GM12892 (cell line): Measurements from ENCODE around the gene RANBP17.
"Not testable (repeated sequence)": the region's sequence is repeated elsewhere in the genome, so short reads cannot be mapped to it uniquely, and the experiment has no call there.

Source experiments
- DNase-seq: peaks from one replicate; pipeline ENCODE4 v3.0.0; 2011; ENCODE audit not compliant: insufficient read length
- FAIRE-seq: peaks from 2 replicates; lab custom pipeline; 2011; peaks lifted over from hg19 to GRCh38; lab: Jason Lieb, UNC
- POLR2A ChIP-seq: IDR thresholded peaks from 2 replicates; pipeline ENCODE4 v1.6.1; 2011; ENCODE audit warnings: low read depth, low read length, control low read depth
- POLR2AphosphoS5 ChIP-seq: IDR thresholded peaks from 2 replicates; pipeline ENCODE4 v1.6.1; 2011; ENCODE audit warnings: low read depth, low read length, control low read depth
- TAF1 ChIP-seq: IDR thresholded peaks from 2 replicates; pipeline ENCODE4 v1.6.1; 2011; ENCODE audit warnings: low read depth, mild to moderate bottlenecking, control low read depth, low read length, borderline replicate concordance

The RANBP17 gene

GRCh38 chr5:171152382-171152781, 290.6 kb downstream of the RANBP17 start:
- TF ChIP-seq POLR2A (no peak), POLR2AphosphoS5 (no peak), TAF1 (no peak)
- no peak for FAIRE-seq
- DNase-seq: no peak

- FAIRE-seq (no peak), DNase-seq (no peak)
- TF ChIP-seq TAF1 (no peak), POLR2AphosphoS5 (no peak), POLR2A (no peak)
These were observed 293.8 kb downstream of the RANBP17 start for GRCh38 chr5:171155621-171156020.

DNA sequence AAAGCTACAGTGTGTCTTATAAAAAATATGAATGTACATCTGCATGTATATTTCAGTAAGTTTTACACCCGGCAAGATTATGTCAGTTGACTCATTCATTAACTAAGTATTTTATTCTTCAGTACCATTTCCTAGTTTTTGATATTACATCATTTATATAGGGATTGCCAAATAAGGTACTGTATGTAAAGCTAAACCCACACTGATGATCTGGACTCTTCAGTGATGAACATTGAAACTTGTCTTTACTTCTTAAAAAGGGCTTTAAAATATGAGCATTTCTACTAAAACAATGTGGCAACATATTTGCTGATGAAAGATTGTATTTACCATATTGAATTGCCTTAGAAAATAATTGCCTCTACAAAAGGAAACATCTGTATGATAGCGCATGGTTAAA, 295.5 kb downstream of the RANBP17 start:
- DNase-seq (no peak), FAIRE-seq (no peak)
- TF ChIP-seq POLR2A (no peak), POLR2AphosphoS5 (no peak), TAF1 (no peak)

GRCh38 chr5:171157775-171158174, 296.0 kb downstream of the RANBP17 start:
- no peak for FAIRE-seq
- DNase-seq: no peak
- TF ChIP-seq POLR2AphosphoS5: no peak
- TF ChIP-seq POLR2A: no peak
- TF ChIP-seq TAF1: no peak

- TF ChIP-seq POLR2AphosphoS5 (no peak), POLR2A (no peak), TAF1 (no peak)
- DNase-seq: no peak
- FAIRE-seq: no peak
These were observed 296.8 kb downstream of the RANBP17 start for GRCh38 chr5:171158581-171158980.

GRCh38 chr5:171162165-171162564, 300.3 kb downstream of the RANBP17 start:
- no peak for FAIRE-seq
- TF ChIP-seq POLR2AphosphoS5 (no peak), TAF1 (no peak), POLR2A (no peak)
- no peak for DNase-seq

- DNase-seq (no peak), FAIRE-seq (no peak)
- TF ChIP-seq POLR2AphosphoS5: no peak
- no peak for TF ChIP-seq POLR2A
- TF ChIP-seq TAF1: no peak
These were observed 300.8 kb downstream of the RANBP17 start for GRCh38 chr5:171162596-171162995.

DNA sequence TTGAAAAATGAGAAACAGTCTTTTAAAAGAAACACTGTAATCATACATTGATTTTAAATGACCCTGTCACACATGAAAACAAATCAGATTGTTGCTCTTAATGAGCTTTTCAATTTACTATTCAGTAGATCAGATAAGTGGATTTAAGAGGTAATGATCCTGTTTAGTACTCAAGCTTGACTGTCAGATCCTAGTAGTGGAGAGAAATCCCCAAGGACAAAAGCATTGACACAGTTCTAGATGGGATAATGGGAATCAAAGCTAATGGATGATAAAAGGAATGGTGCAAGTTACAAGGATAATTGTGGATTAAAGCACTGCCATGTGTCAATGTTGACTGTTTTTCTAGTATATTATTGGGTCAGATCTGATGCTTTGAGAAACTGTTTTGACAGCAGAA, 304.9 kb downstream of the RANBP17 start:
- TF ChIP-seq POLR2A: no peak
- no peak for TF ChIP-seq POLR2AphosphoS5
- no peak for TF ChIP-seq TAF1
- DNase-seq (no peak), FAIRE-seq (no peak)

GRCh38 chr5:171168171-171168570, 306.4 kb downstream of the RANBP17 start:
- TF ChIP-seq TAF1 (no peak), POLR2A (no peak), POLR2AphosphoS5 (no peak)

DNA sequence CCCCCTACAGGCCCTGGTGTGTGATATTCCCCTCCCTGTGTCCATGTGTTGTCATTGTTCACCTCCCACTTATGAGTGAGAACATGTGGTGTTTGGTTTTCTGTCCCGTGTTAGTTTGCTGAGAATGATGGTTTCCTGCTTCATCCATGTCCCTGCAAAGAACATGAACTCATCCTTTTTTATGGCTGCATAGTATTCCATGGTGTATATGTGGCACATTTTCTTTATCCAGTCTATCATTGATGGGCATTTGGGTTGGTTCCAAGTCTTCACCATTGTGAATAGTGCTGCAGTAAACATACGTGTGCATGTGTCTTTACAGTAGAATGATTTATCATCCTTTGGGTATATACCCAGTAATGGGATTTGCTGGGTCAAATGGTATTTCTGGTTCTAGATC, 313.1 kb downstream of the RANBP17 start:
- not testable (repeated sequence) for FAIRE-seq, DNase-seq

More at GRCh38 chr5:171168171-171168570, 306.4 kb downstream of the RANBP17 start:
- FAIRE-seq (no peak), DNase-seq (no peak)

DNA sequence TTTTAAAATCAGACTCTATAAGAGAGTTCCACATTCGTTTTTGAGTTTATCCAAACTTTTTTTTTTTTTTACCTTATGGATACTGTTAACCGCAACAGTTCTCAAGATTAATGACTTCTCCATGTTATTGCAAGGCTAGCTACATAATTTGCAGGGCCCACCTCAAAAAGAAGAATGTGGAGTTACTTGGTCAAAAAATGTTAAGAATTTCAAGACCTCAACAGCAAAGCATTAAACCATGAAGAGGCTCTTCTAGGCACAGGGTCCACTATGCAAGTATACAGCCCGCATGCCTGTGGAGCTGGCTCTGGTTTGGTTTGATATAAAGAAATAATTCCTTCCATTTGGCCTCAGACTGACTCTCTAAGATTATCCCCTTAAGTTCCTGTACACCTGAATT, 313.9 kb downstream of the RANBP17 start:
- no peak for FAIRE-seq
- DNase-seq: no peak
- TF ChIP-seq POLR2A (no peak), TAF1 (no peak), POLR2AphosphoS5 (no peak)

- DNase-seq, FAIRE-seq: not testable (repeated sequence)
These were observed 316.4 kb downstream of the RANBP17 start for GRCh38 chr5:171178190-171178589.

- TF ChIP-seq TAF1: no peak
- TF ChIP-seq POLR2AphosphoS5: no peak
- no peak for TF ChIP-seq POLR2A
- FAIRE-seq (no peak), DNase-seq (no peak)
These were observed 326.2 kb downstream of the RANBP17 start for GRCh38 chr5:171188016-171188415.
